Measurements from ENCODE around the gene ARFGAP1. TPM values are rescaled to one million over a fixed set of nuclear protein-coding genes. Genes with fewer than 3 reads are reported as not detected.

Gene ARFGAP1
- total RNA-seq, 1 experiment from 2014 or later = 207 TPM

GRCh38 chr20:63290136-63290676, 17.6 kb downstream of the ARFGAP1 start:
- Mint-ChIP-seq H3K36me3 (peaks cover 12% of the 10 kb centered on the region), H3K4me3 (no peak overlapping the region), H3K27ac (no peak overlapping the region), H3K9me3 (no peaks in the 10 kb centered on the region), H3K27me3 (ENCODE audit: low read depth) (peaks cover 1% of the 10 kb centered on the region), H3K4me1 (peaks cover 8% of the 10 kb centered on the region)
- no peak for TF ChIP-seq ZBTB21 (CRISPR knock-in tag; IDR thresholded peaks at IDR 0.05; ENCODE audit: borderline replicate concordance)
- no peak for TF ChIP-seq ZNF423 (CRISPR knock-in tag; IDR thresholded peaks at IDR 0.05)
- TF ChIP-seq, protein P1, sequence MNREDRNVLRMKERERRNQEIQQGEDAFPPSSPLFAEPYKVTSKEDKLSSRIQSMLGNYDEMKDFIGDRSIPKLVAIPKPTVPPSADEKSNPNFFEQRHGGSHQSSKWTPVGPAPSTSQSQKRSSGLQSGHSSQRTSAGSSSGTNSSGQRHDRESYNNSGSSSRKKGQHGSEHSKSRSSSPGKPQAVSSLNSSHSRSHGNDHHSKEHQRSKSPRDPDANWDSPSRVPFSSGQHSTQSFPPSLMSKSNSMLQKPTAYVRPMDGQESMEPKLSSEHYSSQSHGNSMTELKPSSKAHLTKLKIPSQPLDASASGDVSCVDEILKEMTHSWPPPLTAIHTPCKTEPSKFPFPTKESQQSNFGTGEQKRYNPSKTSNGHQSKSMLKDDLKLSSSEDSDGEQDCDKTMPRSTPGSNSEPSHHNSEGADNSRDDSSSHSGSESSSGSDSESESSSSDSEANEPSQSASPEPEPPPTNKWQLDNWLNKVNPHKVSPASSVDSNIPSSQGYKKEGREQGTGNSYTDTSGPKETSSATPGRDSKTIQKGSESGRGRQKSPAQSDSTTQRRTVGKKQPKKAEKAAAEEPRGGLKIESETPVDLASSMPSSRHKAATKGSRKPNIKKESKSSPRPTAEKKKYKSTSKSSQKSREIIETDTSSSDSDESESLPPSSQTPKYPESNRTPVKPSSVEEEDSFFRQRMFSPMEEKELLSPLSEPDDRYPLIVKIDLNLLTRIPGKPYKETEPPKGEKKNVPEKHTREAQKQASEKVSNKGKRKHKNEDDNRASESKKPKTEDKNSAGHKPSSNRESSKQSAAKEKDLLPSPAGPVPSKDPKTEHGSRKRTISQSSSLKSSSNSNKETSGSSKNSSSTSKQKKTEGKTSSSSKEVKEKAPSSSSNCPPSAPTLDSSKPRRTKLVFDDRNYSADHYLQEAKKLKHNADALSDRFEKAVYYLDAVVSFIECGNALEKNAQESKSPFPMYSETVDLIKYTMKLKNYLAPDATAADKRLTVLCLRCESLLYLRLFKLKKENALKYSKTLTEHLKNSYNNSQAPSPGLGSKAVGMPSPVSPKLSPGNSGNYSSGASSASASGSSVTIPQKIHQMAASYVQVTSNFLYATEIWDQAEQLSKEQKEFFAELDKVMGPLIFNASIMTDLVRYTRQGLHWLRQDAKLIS (CRISPR knock-in tag; IDR thresholded peaks at IDR 0.05; ENCODE audit: borderline replicate concordance) = no peak
- TF ChIP-seq ZNF263 (CRISPR knock-in tag; IDR thresholded peaks at IDR 0.05; ENCODE audit: low read depth) = no peak
- TF ChIP-seq, protein P2, sequence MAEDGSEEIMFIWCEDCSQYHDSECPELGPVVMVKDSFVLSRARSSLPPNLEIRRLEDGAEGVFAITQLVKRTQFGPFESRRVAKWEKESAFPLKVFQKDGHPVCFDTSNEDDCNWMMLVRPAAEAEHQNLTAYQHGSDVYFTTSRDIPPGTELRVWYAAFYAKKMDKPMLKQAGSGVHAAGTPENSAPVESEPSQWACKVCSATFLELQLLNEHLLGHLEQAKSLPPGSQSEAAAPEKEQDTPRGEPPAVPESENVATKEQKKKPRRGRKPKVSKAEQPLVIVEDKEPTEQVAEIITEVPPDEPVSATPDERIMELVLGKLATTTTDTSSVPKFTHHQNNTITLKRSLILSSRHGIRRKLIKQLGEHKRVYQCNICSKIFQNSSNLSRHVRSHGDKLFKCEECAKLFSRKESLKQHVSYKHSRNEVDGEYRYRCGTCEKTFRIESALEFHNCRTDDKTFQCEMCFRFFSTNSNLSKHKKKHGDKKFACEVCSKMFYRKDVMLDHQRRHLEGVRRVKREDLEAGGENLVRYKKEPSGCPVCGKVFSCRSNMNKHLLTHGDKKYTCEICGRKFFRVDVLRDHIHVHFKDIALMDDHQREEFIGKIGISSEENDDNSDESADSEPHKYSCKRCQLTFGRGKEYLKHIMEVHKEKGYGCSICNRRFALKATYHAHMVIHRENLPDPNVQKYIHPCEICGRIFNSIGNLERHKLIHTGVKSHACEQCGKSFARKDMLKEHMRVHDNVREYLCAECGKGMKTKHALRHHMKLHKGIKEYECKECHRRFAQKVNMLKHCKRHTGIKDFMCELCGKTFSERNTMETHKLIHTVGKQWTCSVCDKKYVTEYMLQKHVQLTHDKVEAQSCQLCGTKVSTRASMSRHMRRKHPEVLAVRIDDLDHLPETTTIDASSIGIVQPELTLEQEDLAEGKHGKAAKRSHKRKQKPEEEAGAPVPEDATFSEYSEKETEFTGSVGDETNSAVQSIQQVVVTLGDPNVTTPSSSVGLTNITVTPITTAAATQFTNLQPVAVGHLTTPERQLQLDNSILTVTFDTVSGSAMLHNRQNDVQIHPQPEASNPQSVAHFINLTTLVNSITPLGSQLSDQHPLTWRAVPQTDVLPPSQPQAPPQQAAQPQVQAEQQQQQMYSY (CRISPR knock-in tag; IDR thresholded peaks at IDR 0.05) = no peak
- TF ChIP-seq ZNF671 (CRISPR knock-in tag; IDR thresholded peaks at IDR 0.05) = no peak
- TF ChIP-seq TEAD4 (CRISPR knock-in tag; IDR thresholded peaks at IDR 0.05) = no peak
- TF ChIP-seq, protein P3, sequence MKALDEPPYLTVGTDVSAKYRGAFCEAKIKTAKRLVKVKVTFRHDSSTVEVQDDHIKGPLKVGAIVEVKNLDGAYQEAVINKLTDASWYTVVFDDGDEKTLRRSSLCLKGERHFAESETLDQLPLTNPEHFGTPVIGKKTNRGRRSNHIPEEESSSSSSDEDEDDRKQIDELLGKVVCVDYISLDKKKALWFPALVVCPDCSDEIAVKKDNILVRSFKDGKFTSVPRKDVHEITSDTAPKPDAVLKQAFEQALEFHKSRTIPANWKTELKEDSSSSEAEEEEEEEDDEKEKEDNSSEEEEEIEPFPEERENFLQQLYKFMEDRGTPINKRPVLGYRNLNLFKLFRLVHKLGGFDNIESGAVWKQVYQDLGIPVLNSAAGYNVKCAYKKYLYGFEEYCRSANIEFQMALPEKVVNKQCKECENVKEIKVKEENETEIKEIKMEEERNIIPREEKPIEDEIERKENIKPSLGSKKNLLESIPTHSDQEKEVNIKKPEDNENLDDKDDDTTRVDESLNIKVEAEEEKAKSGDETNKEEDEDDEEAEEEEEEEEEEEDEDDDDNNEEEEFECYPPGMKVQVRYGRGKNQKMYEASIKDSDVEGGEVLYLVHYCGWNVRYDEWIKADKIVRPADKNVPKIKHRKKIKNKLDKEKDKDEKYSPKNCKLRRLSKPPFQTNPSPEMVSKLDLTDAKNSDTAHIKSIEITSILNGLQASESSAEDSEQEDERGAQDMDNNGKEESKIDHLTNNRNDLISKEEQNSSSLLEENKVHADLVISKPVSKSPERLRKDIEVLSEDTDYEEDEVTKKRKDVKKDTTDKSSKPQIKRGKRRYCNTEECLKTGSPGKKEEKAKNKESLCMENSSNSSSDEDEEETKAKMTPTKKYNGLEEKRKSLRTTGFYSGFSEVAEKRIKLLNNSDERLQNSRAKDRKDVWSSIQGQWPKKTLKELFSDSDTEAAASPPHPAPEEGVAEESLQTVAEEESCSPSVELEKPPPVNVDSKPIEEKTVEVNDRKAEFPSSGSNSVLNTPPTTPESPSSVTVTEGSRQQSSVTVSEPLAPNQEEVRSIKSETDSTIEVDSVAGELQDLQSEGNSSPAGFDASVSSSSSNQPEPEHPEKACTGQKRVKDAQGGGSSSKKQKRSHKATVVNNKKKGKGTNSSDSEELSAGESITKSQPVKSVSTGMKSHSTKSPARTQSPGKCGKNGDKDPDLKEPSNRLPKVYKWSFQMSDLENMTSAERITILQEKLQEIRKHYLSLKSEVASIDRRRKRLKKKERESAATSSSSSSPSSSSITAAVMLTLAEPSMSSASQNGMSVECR (CRISPR knock-in tag; IDR thresholded peaks at IDR 0.05; ENCODE audit: borderline replicate concordance) = no peak
- no peak for TF ChIP-seq CBFB (CRISPR knock-in tag; IDR thresholded peaks at IDR 0.05; ENCODE audit: low read depth)
- TF ChIP-seq SMAD3 (CRISPR knock-in tag; IDR thresholded peaks at IDR 0.05; ENCODE audit: borderline replicate concordance) = no peak
- TF ChIP-seq ZNF121 (CRISPR knock-in tag; IDR thresholded peaks at IDR 0.05) = no peak
- TF ChIP-seq, protein P4, sequence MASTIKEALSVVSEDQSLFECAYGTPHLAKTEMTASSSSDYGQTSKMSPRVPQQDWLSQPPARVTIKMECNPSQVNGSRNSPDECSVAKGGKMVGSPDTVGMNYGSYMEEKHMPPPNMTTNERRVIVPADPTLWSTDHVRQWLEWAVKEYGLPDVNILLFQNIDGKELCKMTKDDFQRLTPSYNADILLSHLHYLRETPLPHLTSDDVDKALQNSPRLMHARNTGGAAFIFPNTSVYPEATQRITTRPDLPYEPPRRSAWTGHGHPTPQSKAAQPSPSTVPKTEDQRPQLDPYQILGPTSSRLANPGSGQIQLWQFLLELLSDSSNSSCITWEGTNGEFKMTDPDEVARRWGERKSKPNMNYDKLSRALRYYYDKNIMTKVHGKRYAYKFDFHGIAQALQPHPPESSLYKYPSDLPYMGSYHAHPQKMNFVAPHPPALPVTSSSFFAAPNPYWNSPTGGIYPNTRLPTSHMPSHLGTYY (CRISPR knock-in tag; IDR thresholded peaks at IDR 0.05) = no peak
- TF ChIP-seq ZNF219 (CRISPR knock-in tag; IDR thresholded peaks at IDR 0.05; ENCODE audit: borderline replicate concordance) = no peak
- TF ChIP-seq, protein P5, sequence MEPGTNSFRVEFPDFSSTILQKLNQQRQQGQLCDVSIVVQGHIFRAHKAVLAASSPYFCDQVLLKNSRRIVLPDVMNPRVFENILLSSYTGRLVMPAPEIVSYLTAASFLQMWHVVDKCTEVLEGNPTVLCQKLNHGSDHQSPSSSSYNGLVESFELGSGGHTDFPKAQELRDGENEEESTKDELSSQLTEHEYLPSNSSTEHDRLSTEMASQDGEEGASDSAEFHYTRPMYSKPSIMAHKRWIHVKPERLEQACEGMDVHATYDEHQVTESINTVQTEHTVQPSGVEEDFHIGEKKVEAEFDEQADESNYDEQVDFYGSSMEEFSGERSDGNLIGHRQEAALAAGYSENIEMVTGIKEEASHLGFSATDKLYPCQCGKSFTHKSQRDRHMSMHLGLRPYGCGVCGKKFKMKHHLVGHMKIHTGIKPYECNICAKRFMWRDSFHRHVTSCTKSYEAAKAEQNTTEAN (CRISPR knock-in tag; IDR thresholded peaks at IDR 0.05) = no peak
- no peak for TF ChIP-seq ETV6 (CRISPR knock-in tag; IDR thresholded peaks at IDR 0.05)
- TF ChIP-seq, protein P6, sequence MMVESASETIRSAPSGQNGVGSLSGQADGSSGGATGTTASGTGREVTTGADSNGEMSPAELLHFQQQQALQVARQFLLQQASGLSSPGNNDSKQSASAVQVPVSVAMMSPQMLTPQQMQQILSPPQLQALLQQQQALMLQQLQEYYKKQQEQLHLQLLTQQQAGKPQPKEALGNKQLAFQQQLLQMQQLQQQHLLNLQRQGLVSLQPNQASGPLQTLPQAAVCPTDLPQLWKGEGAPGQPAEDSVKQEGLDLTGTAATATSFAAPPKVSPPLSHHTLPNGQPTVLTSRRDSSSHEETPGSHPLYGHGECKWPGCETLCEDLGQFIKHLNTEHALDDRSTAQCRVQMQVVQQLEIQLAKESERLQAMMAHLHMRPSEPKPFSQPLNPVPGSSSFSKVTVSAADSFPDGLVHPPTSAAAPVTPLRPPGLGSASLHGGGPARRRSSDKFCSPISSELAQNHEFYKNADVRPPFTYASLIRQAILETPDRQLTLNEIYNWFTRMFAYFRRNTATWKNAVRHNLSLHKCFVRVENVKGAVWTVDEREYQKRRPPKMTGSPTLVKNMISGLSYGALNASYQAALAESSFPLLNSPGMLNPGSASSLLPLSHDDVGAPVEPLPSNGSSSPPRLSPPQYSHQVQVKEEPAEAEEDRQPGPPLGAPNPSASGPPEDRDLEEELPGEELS (CRISPR knock-in tag; IDR thresholded peaks at IDR 0.05) = no peak
- no peak for TF ChIP-seq IRF2 (CRISPR knock-in tag; IDR thresholded peaks at IDR 0.05; ENCODE audit: borderline replicate concordance, low read depth)
- DNase-seq (ENCODE audit: low spot score) = no peak
- ChIA-PET POLR2A (interaction anchor here (0.7 kb wide), 1 partner anchor 18 kb away, joined by 3 read pairs; no protein-coding TSS in a partner anchor), CTCF (interaction anchor here (1.0 to 8.1 kb wide), 14 partner anchors 9 to 206 kb away, joined by 3 to 79 read pairs (median 8); partner anchors contain the start of genes ARFGAP1 and NKAIN4)
- no peak for ATAC-seq
